ENCODE measurements around the gene ARHGEF10L.

DNA sequence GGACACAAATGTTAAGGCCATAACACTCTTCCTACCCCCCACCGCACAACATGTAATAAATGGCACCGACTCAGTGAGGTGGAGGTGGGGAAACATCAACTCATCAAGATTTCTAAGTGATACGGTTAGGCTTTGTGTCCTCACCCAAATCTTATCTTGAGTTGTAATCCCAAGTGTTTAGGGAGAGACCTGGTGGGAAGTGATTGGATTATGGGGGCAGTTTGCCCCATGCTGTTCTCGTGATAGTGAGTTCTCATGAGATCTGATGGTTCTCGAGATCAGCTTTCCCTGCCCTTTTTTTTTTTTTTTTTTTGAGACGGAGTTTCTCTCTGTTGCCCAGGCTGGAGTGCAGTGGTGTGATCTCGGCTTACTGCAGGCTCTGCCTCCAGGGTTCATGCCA lies 164.7 kb downstream of the ARHGEF10L start:
- no peak for TF ChIP-seq EZH2 (IDR thresholded peaks at IDR 0.05)
- TF ChIP-seq, protein P1, sequence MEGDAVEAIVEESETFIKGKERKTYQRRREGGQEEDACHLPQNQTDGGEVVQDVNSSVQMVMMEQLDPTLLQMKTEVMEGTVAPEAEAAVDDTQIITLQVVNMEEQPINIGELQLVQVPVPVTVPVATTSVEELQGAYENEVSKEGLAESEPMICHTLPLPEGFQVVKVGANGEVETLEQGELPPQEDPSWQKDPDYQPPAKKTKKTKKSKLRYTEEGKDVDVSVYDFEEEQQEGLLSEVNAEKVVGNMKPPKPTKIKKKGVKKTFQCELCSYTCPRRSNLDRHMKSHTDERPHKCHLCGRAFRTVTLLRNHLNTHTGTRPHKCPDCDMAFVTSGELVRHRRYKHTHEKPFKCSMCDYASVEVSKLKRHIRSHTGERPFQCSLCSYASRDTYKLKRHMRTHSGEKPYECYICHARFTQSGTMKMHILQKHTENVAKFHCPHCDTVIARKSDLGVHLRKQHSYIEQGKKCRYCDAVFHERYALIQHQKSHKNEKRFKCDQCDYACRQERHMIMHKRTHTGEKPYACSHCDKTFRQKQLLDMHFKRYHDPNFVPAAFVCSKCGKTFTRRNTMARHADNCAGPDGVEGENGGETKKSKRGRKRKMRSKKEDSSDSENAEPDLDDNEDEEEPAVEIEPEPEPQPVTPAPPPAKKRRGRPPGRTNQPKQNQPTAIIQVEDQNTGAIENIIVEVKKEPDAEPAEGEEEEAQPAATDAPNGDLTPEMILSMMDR (IDR thresholded peaks at IDR 0.05) = no peak

All from neural progenitor cell (in vitro differentiated cells).